Mesenteric fat pad (tissue), 1 donor: Measurements from ENCODE around the gene CENPU. TPM values are rescaled to one million over a fixed set of nuclear protein-coding genes. Genes with fewer than 3 reads are reported as not detected.
"Not testable (repeated sequence)": the region's sequence is repeated elsewhere in the genome, so short reads cannot be mapped to it uniquely, and the experiment has no call there.

ENCODE experiments used
- DNase-seq: peaks from one replicate; pipeline ENCODE4 v3.0.0-alpha.2; 2020; ENCODE audit warnings: low spot score
- total RNA-seq: library from RNA; stranded (reverse); fragmentation: NEBNext Ultra II Directional; extraction: Animal tissue kit (Norgen Biotek cat#: 25700); gene quantifications from one replicate; pipeline ENCODE4 v1.2.1, GENCODE V29; 2021
- donor health status: DM: yes; HTN: yes; CAD: no.

CENPU gene
- total RNA-seq, 1 donor from 2014 or later = 3.0 TPM

- no peak for DNase-seq
These were observed 18.8 kb upstream of the CENPU start for GRCh38 chr4:184752496-184753275.

DNA sequence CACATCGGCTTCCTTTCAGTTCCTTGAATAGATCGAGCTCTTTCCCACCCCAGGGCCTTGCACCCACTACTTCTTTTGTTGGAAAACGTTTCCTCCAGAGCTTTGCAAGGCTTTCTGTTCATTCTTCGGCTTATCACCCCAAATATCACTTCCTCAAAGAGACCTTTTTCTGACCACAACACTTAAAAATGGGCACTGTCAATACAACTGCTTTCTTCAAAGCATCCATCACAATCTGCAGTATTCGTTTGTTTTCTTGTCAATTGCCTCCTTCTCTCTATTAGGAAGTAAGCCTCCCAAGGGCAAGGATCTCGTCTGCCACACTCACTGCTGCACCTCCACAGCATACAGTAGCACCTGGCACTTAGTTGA is 17.7 kb upstream of the CENPU start:
- no peak for DNase-seq

- no peak for DNase-seq
These were observed 17.2 kb upstream of the CENPU start for GRCh38 chr4:184750926-184751584.

DNA sequence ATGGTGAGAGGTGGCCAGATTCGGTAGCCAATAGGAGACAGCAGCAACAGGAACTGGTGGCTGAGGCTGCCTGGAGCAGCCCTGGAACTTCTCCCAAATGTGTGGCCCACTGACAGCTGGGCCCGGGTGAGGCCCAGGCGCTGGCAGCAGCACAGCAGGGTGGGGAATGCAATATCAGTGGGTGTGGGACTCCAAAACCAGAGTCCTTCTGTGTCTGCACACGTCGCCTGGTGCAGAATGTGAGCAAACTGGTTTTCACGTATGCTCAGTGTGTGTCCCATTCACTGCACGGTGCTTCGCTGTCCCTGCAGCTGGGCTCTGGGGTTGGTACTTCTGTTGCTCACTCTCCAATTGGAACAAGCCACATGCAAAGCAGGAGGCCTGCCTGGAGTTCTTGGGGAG is 14.4 kb upstream of the CENPU start:
- DNase-seq = no peak

- DNase-seq = no peak
These were observed 13.3 kb upstream of the CENPU start for GRCh38 chr4:184747034-184747830.

- no peak for DNase-seq
These were observed 12.2 kb upstream of the CENPU start for GRCh38 chr4:184745831-184746795.

- DNase-seq = no peak
These were observed 10.3 kb upstream of the CENPU start for GRCh38 chr4:184744236-184744635.

- DNase-seq = no peak
These were observed 9.8 kb upstream of the CENPU start for GRCh38 chr4:184743650-184744049.

DNA sequence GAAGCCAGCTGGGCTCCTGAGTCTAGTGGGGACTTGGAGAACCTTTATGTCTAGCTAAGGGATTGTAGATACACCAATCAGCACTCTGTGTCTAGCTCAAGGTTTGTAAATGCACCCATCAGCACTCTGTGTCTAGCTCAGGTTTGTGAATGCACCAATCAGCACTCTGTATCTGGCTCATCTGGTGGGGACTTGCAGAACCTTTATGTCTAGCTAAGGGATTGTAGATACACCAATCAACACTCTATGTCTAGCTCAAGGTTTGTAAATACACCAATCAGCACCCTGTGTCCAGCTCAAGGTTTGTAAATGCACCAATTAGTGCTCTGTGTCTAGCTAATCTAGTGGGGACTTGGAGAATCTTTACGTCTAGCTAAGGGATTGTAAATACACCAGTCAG is 7.8 kb upstream of the CENPU start:
- DNase-seq = not testable (repeated sequence)

- no peak for DNase-seq
These were observed 7.1 kb upstream of the CENPU start for GRCh38 chr4:184740980-184741391.

DNA sequence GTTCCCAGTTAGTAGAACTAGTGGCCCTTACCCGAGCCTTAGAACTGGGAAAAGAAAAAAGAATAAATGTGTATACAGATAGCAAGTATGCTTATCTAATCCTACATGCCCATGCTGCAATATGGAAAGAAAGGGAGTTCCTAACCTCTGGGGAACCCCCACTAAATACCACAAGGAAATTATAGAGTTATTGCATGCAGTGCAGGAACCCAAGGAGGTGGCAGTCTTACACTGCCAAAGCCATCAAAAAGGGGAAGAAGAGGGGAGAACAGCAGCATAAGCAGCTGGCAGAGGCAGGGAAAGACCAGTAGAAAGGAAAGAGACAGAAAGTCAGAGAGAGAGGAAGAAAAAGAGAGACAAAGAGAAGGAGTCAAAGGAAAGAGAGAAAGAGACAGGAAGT is 5.7 kb upstream of the CENPU start:
- not testable (repeated sequence) for DNase-seq

DNA sequence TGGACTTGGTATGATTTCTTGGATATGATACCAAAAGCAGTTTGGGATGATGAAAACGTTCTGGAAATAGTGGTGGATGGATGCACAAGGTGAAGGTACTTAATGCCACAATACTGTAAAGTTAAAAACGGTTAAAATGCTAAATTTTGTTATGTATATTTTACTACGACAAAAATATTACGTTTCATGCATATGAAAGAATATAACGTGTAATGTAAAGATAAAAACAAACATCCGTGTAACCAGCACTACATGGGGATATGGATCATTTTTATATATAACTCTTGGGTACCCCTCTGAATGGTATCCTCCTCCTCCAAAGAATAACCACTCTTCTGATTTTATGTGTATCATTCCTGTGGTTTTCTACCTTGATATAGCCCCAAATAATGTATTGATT is 862 bp upstream of the CENPU start:
- DNase-seq = no peak

DNA sequence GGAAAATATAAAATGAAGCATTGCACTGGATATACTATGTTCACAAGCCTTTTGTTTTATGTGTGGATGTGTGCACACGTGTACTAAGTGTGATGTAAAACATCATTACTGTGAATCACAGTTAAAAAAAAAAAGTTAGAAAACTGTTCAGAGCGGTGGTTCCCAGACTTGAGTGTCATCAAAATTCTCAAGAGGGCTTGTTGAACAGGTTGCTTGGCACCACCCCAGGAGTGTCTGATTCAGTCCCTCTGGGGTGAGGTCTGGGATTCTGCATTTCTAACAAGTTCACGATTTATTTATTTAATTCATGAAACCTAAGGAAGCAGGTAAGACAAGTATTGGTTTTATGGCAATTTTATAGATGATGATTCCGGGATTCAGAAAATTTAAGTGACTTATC is 1.8 kb downstream of the CENPU start:
- DNase-seq = no peak

- no peak for DNase-seq
These were observed 2.8 kb downstream of the CENPU start for GRCh38 chr4:184731056-184731455.

- no peak for DNase-seq
These were observed 4.0 kb downstream of the CENPU start for GRCh38 chr4:184729946-184730345.

GRCh38 chr4:184728858-184729257 is 5.0 kb downstream of the CENPU start:
- no peak for DNase-seq

- no peak for DNase-seq
These were observed 6.5 kb downstream of the CENPU start for GRCh38 chr4:184727430-184727829.

DNA sequence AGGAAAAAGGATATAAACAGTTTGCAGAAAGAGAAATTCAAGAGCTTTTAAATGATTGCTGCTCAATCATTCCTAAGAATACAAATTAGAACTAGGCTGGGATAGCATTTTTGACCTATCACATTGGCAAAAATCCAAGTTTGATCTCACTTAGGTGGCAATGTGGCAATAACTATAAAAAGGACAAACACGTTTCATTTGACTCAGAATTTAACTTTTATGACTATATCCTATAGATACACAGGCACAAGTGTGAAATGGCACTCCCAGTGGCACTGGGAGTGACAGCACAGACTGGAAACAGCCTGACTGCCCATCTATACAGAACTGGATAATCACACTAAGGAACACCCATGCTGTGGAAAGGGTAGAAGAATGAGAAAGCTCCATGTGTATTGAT is 11.1 kb downstream of the CENPU start:
- no peak for DNase-seq

GRCh38 chr4:184721254-184721653 is 12.6 kb downstream of the CENPU start:
- no peak for DNase-seq

DNA sequence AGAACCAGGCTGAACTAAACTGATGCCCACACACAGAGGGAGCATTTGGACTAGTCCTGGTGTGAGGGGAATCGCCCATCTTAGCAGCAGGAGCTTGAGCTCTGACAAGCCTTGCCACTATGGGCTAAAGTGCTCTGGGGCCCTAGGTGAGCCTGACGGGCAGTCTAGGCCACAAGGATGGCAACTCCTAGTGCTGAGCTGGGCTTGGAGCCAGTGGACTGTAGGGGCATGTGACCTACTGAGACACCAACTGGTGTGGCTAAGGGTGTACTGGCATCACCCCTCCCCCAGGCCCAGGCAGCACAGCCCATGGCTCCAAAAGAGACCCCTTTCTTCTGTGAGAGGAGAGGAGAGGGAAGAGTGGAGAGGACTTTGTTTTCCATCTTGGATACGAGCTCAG is 14.5 kb downstream of the CENPU start:
- no peak for DNase-seq

GRCh38 chr4:184715526-184715925 is 18.4 kb downstream of the CENPU start:
- DNase-seq = no peak
